Measurements from ENCODE around the gene MEX3C.

MEX3C gene

DNA sequence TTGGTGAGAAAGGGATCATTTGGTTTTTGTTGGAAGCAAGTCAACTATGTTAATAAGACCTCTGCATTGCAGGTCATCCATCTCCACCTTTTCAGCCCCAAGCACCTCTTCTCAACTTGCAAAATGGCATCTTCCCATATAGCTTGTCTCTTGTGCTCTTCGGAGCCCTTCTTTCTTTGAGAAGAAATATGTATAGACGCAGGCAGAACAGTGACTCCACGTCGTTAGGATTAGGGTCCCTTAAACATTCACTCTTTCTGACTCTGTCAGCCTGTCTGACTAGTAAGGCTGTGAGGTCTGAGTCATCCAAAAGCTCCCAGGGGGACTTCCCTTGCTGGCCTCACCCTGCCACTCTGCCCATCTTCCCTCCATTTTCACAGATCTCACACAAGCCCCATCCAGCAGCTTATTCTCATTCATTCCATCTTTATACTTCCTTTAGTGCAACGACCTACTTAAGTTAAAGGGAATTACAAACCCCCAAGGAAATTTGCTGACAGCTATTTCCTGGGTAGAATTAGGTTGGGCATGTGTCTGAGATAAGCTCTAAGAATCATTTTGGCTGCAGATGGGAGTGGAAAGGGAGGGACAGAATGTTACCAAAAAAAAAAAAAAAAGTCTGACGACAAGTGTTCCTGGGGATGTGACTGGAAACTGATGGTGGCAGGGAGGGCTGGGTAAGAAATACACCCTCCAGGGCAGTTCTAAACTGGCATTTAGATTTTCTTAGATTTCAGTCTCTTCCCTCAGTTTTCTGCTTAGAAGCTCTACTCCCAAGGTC, 37.7 kb upstream of the MEX3C start:
- H2AFZ ChIP-seq (ENCODE audit: low read length) = peak overlapping the region; percentile 61; the same call in 1 of the 2 replicates
- no peak overlapping the region for H3K4me3 ChIP-seq (ENCODE audit: low read length, poor library complexity, severe bottlenecking)
- H3K36me3 ChIP-seq (ENCODE audit: insufficient read depth, low read length) = no peaks in the 10 kb centered on the region
- H3K9me2 ChIP-seq (replicated peaks; ENCODE audit: low read depth, low read length) = no peaks in the 10 kb centered on the region
- H3K9me3 ChIP-seq (ENCODE audit: insufficient read depth, low read depth, low read length) = no peaks in the 10 kb centered on the region
- H3K4me2 ChIP-seq (ENCODE audit: low read depth, low read length, poor library complexity, severe bottlenecking) = peak overlapping the region; percentile 37
- H3F3A ChIP-seq (ENCODE audit: low read depth) = no peaks in the 10 kb centered on the region
- peaks cover 12% of the 10 kb centered on the region for H3K4me1 ChIP-seq (ENCODE audit: insufficient read depth, low read length, poor library complexity, severe bottlenecking)
- H3K79me2 ChIP-seq (ENCODE audit: insufficient read depth, low read length) = no peaks in the 10 kb centered on the region
- no peaks in the 10 kb centered on the region for H3K27me3 ChIP-seq (ENCODE audit: insufficient read depth, low read length, poor library complexity, severe bottlenecking)
- no peak overlapping the region for H3K9ac ChIP-seq (ENCODE audit: low read depth, low read length, poor library complexity, severe bottlenecking)
- TF ChIP-seq EZH2phosphoT487 (IDR thresholded peaks at IDR 0.05; ENCODE audit: borderline replicate concordance) = no peak
- TF ChIP-seq, protein P1, sequence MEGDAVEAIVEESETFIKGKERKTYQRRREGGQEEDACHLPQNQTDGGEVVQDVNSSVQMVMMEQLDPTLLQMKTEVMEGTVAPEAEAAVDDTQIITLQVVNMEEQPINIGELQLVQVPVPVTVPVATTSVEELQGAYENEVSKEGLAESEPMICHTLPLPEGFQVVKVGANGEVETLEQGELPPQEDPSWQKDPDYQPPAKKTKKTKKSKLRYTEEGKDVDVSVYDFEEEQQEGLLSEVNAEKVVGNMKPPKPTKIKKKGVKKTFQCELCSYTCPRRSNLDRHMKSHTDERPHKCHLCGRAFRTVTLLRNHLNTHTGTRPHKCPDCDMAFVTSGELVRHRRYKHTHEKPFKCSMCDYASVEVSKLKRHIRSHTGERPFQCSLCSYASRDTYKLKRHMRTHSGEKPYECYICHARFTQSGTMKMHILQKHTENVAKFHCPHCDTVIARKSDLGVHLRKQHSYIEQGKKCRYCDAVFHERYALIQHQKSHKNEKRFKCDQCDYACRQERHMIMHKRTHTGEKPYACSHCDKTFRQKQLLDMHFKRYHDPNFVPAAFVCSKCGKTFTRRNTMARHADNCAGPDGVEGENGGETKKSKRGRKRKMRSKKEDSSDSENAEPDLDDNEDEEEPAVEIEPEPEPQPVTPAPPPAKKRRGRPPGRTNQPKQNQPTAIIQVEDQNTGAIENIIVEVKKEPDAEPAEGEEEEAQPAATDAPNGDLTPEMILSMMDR (conservative IDR thresholded peaks at IDR 0.05; ENCODE audit: low read length) = no peak
- H4K20me1 ChIP-seq (ENCODE audit: insufficient read depth, low read length, poor library complexity, severe bottlenecking) = no peaks in the 10 kb centered on the region

DNA sequence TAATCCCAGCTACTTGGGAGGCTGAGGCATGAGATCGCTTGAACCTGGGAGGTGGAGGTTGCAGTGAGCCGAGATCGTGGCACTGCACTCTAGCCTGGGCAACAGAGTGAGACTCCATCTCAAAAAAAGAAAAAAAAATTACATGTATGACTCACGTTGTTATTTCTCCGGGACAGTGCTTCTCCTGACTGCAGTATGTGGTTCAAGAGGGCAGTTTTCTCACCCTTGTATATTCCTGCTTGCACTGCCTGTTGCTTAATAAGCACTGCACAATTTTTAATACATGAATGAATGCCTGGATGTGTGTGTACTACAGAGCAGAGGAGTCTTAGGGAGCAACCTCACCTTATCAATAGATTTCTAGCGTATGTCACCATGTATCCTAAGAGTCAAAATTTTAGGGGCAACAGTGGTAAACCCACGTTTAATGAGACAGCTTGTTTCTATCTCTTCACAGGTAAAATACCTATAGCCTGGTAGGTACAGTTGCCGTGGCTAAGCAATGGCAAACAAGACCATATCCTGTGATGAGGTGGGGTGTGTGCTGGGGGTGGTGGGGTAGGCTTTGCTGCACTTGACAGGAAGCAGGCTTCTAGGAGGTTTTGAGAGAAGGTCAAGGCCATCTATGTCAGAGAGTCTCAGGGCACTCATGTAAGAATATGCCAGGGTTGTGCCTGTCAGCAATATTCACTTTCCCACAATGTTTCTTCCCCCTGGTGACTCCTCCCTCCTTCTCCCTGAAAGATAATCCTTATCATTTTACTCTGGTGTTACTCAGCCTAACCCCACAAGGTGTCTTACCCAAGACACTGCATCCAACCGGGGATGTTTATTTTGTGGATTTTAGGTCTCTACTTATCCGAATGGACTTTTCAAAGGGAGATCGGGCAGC, 36.9 kb upstream of the MEX3C start:
- TF ChIP-seq EZH2phosphoT487 (IDR thresholded peaks at IDR 0.05; ENCODE audit: borderline replicate concordance) = no peak
- TF ChIP-seq, protein P1 (conservative IDR thresholded peaks at IDR 0.05; ENCODE audit: low read length) = no peak
- Histone ChIP-seq H2AFZ (ENCODE audit: low read length) (peak overlapping the region; percentile 61), H3K4me2 (ENCODE audit: low read depth, low read length, poor library complexity, severe bottlenecking) (peak overlapping the region; percentile 37)

GRCh38 chr18:51229328-51229727, 31.8 kb upstream of the MEX3C start:
- Histone ChIP-seq H4K20me1 (ENCODE audit: insufficient read depth, low read length, poor library complexity, severe bottlenecking) (no peaks in the 10 kb centered on the region), H3K36me3 (ENCODE audit: insufficient read depth, low read length) (no peaks in the 10 kb centered on the region), H3F3A (ENCODE audit: low read depth) (no peaks in the 10 kb centered on the region), H3K4me3 (ENCODE audit: low read length, poor library complexity, severe bottlenecking) (no peak overlapping the region), H2AFZ (ENCODE audit: low read length) (no peak overlapping the region), H3K27me3 (ENCODE audit: insufficient read depth, low read length, poor library complexity, severe bottlenecking) (no peaks in the 10 kb centered on the region), H3K4me2 (ENCODE audit: low read depth, low read length, poor library complexity, severe bottlenecking) (no peak overlapping the region), H3K9ac (ENCODE audit: low read depth, low read length, poor library complexity, severe bottlenecking) (no peak overlapping the region), H3K79me2 (ENCODE audit: insufficient read depth, low read length) (no peaks in the 10 kb centered on the region), H3K4me1 (ENCODE audit: insufficient read depth, low read length, poor library complexity, severe bottlenecking) (peaks cover under 1% of the 10 kb centered on the region), H3K9me2 (replicated peaks; ENCODE audit: low read depth, low read length) (no peaks in the 10 kb centered on the region), H3K9me3 (ENCODE audit: insufficient read depth, low read depth, low read length) (no peaks in the 10 kb centered on the region)
- TF ChIP-seq, protein P1 (conservative IDR thresholded peaks at IDR 0.05; ENCODE audit: low read length) = no peak
- no peak for TF ChIP-seq EZH2phosphoT487 (IDR thresholded peaks at IDR 0.05; ENCODE audit: borderline replicate concordance)

More for the DNA sequence above, 36.9 kb upstream of the MEX3C start:
- H3K4me3 ChIP-seq (ENCODE audit: low read length, poor library complexity, severe bottlenecking) = no peak overlapping the region
- no peaks in the 10 kb centered on the region for H3K36me3 ChIP-seq (ENCODE audit: insufficient read depth, low read length)
- peaks cover 12% of the 10 kb centered on the region for H3K4me1 ChIP-seq (ENCODE audit: insufficient read depth, low read length, poor library complexity, severe bottlenecking)
- H3F3A ChIP-seq (ENCODE audit: low read depth) = no peaks in the 10 kb centered on the region
- H4K20me1 ChIP-seq (ENCODE audit: insufficient read depth, low read length, poor library complexity, severe bottlenecking) = no peaks in the 10 kb centered on the region
- no peak overlapping the region for H3K9ac ChIP-seq (ENCODE audit: low read depth, low read length, poor library complexity, severe bottlenecking)
- H3K9me3 ChIP-seq (ENCODE audit: insufficient read depth, low read depth, low read length) = no peaks in the 10 kb centered on the region
- H3K9me2 ChIP-seq (replicated peaks; ENCODE audit: low read depth, low read length) = no peaks in the 10 kb centered on the region
- H3K27me3 ChIP-seq (ENCODE audit: insufficient read depth, low read length, poor library complexity, severe bottlenecking) = no peaks in the 10 kb centered on the region
- no peaks in the 10 kb centered on the region for H3K79me2 ChIP-seq (ENCODE audit: insufficient read depth, low read length)
